Right lobe of liver (tissue), 6 donors: ENCODE data around the gene SLC35B2. TPM values are rescaled to one million over a fixed set of nuclear protein-coding genes. Genes with fewer than 3 reads are reported as not detected.

Source experiments
- ATAC-seq, 4 donors: fragments of 200-7000 bp; cut with Tn5 transposase; one replicate each; pipeline ENCODE4 v1.9.1; 2020; ENCODE audit warnings: mild to moderate bottlenecking in 4 of 4, moderate library complexity in 4 of 4
- DNase-seq, 3 donors: peaks; one replicate each; pipeline ENCODE4 v3.0.0-alpha.2; 2020
- H3K27ac ChIP-seq, 3 donors: fragments of 200-600 bp; one replicate each; pipeline ENCODE4 v1.8.0; 2022
- H3K27me3 ChIP-seq, 2 donors: fragments of 200-600 bp; one replicate each; pipeline ENCODE4 v1.8.0; 2022
- H3K36me3 ChIP-seq, 4 donors: fragments of 200-600 bp; sonication (generic) in 1 of 4; one replicate each; pipeline versions ENCODE4 v1.5.1 to v1.8.0; 2017 to 2022; ENCODE audit warnings: control low read depth in 1 of 4
- H3K4me1 ChIP-seq, 4 donors: fragments of 200-600 bp; sonication (generic) in 1 of 4; one replicate each; pipeline versions ENCODE4 v1.5.1 to v1.8.0; 2017 to 2022; ENCODE audit warnings: control low read depth in 1 of 4
- H3K4me3 ChIP-seq, 3 donors: fragments of 200-600 bp; one replicate each; pipeline ENCODE4 v1.8.0; 2022
- H3K9me3 ChIP-seq, 4 donors: fragments of 200-600 bp; sonication (generic) in 1 of 4; one replicate each; pipeline versions ENCODE4 v1.5.1 to v1.8.0; 2017 to 2022; ENCODE audit warnings: control low read depth in 1 of 4
- CTCF ChIP-seq, 4 donors: fragments of 200-600 bp in 3 of 4; fragments of 450-650 bp in 1 of 4; IDR thresholded peaks; one replicate each; pipeline versions ENCODE4 v1.5.1 to v1.8.0; 2016 to 2022; ENCODE audit warnings: antibody characterized with exemption in 4 of 4, mild to moderate bottlenecking in 2 of 4
- POLR2A ChIP-seq: fragments of 450-650 bp; IDR thresholded peaks from one replicate; pipeline ENCODE4 v1.6.1; 2017; ENCODE audit warnings: antibody characterized with exemption, mild to moderate bottlenecking
- WGBS: methylation state at CpG from one replicate; pipeline ENCODE4 v1.1.6; 2018; ENCODE audit warnings: low coverage, low lambda C conversion rate; ENCODE audit not compliant: insufficient coverage; ENCODE audit errors: missing lambda C conversion rate; 5-methylcytosine and 5-hydroxymethylcytosine counted together
- intact Hi-C, 2 donors: fragments of 100-400 bp; cut with DNase I; formaldehyde crosslinking; loops; one replicate each; pipeline versions ENCODE4 v1.11.2 to v1.14.1; 2022
- total RNA-seq, 6 experiments: library from RNA; depleted of rRNA in 2 of 6; stranded (reverse); fragments of >200 nt in 2 of 6; fragmentation: NEBNext Ultra II Directional in 3 of 6; extraction: Animal tissue kit (Norgen Biotek cat#: 25700) in 3 of 6; gene quantifications; one replicate each; pipeline versions ENCODE4 v1.1.0 to v1.2.4, GENCODE V29; 2016 to 2023
- donor health status: DM: no; HTN: yes; CAD: no.
- donor health status: DM: no; HTN: no; CAD: no.
- donor health status: DM: no; HTN: no; CAD: no.
- donor health status: DM: no; HTN: yes; CAD: no.
- donor health status: DM: no; HTN: yes; CAD: no.

The SLC35B2 gene
- total RNA-seq, 6 experiments from 2014 or later = 15.1 to 29.0 (median 20.9) TPM

DNA sequence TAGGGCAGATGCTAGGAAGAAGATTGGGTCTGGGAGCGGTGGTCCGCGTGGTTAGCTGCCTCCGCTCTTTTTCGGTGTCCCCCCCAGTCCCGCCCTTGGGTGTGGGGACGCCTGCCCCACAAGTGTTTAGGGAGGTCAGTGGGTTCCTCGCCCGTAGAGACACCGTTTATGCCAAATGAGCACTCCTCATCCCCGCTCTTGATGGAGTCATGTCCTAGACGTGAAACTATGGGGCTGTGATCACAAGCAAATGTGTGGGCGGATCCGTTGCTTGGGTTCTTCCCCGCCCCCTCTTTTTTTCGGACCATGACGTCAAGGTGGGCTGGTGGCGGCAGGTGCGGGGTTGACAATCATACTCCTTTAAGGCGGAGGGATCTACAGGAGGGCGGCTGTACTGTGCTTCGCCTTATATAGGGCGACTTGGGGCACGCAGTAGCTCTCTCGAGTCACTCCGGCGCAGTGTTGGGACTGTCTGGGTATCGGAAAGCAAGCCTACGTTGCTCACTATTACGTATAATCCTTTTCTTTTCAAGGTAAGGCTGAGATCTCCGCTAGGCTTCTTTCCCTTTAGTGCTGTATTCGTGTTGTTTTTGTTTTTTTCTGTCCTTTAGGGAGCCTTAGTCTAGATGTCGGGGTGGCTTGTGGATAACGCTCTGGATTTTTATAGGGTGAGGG, 10.5 kb downstream of the SLC35B2 start, which contains the start of gene HSP90AB1:
TSS of gene HSP90AB1 (plus strand) at position 439 of the 675 bp plus-strand sequence. CDS start 1,529 bp downstream, outside the sequence.
- TF ChIP-seq CTCF (IDR thresholded peaks at IDR 0.05) (no peak), POLR2A (peak; percentile 99)
- Histone ChIP-seq H3K4me3 (peak within 1 kb of the TSS; percentile 67 to 73 (median 73)), H3K36me3 (peaks cover 7 to 35% (median 27%) of the 10 kb centered on the region in 4 donors), H3K27me3 (no peaks in the 10 kb centered on the region), H3K27ac (peak within 1 kb of the TSS; percentile 100), H3K9me3 (no peaks in the 10 kb centered on the region), H3K4me1 (peaks cover 0 to 43% (median 2%) of the 10 kb centered on the region in 4 donors)
- intact Hi-C loops = no loop called here
- DNase-seq (peak; percentile 91 to 97 (median 96)), ATAC-seq (peak; percentile 72 to 86 (median 82))
- under 1% methylated on average over 33 of the region's 34 CpGs for WGBS

DNA sequence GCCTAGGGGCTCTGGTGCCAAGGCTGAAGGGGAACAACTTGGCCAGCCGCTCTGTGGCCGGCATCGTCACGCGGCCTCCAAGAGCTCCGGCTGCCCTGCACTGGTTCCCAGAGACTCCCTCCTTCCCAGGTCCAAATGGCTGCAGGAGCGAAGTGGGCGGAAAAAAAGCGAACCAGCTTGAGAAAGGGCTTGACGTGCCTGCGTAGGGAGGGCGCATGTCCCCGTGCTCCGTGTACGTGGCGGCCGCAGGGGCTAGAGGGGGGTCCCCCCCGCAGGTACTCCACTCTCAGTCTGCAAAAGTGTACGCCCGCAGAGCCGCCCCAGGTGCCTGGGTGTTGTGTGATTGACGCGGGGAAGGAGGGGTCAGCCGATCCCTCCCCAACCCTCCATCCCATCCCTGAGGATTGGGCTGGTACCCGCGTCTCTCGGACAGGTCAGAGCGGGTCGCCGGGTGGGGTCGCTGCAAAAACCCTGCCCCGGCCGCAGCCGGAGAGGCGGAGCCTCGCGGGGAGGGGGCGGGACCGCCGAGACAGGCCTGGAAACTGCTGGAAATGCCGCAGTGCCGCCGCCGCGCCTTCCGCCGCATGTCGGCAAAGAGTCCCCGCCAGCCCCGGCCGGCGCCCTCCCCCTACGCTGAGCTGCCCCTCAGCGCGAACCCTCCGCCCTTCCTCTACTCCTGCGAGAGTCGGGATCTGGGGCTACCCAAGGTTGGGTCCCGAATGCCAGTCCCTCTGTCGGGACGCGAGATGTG, 11.2 kb downstream of the SLC35B2 start:
- DNase-seq (peak; percentile 94 to 96 (median 95)), ATAC-seq (peak; percentile 75 to 89 (median 81))
- Histone ChIP-seq H3K4me1 (peaks cover 0 to 36% (median 2%) of the 10 kb centered on the region in 4 donors), H3K27me3 (no peaks in the 10 kb centered on the region), H3K4me3 (peak overlapping the region; percentile 67 to 73 (median 73)), H3K36me3 (peaks cover 7 to 28% (median 22%) of the 10 kb centered on the region in 4 donors), H3K9me3 (no peaks in the 10 kb centered on the region), H3K27ac (peak overlapping the region; percentile 100)
- intact Hi-C loops = no loop called here
- TF ChIP-seq POLR2A = no peak
- peak; percentile 6 to 43 (median 31) for TF ChIP-seq CTCF (IDR thresholded peaks at IDR 0.05)
- WGBS = 0% methylated on average over 4 of the region's 62 CpGs

GRCh38 chr6:44245391-44245911, 11.9 kb downstream of the SLC35B2 start:
- peaks cover 0 to 29% (median 2%) of the 10 kb centered on the region in 4 donors for H3K4me1 ChIP-seq
- H3K4me3 ChIP-seq = peak overlapping the region; percentile 67 to 73 (median 73)
- WGBS = 83% methylated on average over 6 of the region's 12 CpGs
- DNase-seq = peak in 1 of 3 donors; percentile 80
- intact Hi-C loops = no loop called here
- H3K9me3 ChIP-seq = no peaks in the 10 kb centered on the region
- no peaks in the 10 kb centered on the region for H3K27me3 ChIP-seq
- H3K27ac ChIP-seq = peak overlapping the region; percentile 100
- no peak for ATAC-seq
- TF ChIP-seq CTCF (IDR thresholded peaks at IDR 0.05) (no peak), POLR2A (no peak)
- H3K36me3 ChIP-seq = peaks cover 4 to 21% (median 16%) of the 10 kb centered on the region in 4 donors

- Histone ChIP-seq H3K27ac (no peak overlapping the region), H3K4me1 (peaks cover 0 to 9% (median 2%) of the 10 kb centered on the region in 4 donors), H3K36me3 (peaks cover 0 to under 1% (median 0%) of the 10 kb centered on the region in 4 donors), H3K4me3 (no peak overlapping the region), H3K27me3 (no peaks in the 10 kb centered on the region), H3K9me3 (no peaks in the 10 kb centered on the region)
- DNase-seq (no peak), ATAC-seq (no peak)
- no peak for TF ChIP-seq CTCF (IDR thresholded peaks at IDR 0.05)
- TF ChIP-seq POLR2A = no peak
- 100% methylated on average over 2 of the region's 7 CpGs for WGBS
- intact Hi-C loops = no loop called here
Observed at GRCh38 chr6:44243345-44243744, 14.0 kb downstream of the SLC35B2 start.
